HepG2 (cell line): ENCODE data around the gene NGEF. TPM values are rescaled to one million over a fixed set of nuclear protein-coding genes. Genes with fewer than 3 reads are reported as not detected.

ENCODE experiments used
- ATAC-seq: fragments of 200-7000 bp; cut with Tn5 transposase; 3 replicates; pipeline ENCODE4 v1.9.1; 2020; ENCODE audit warnings: mild to moderate bottlenecking, moderate library complexity
- BruUV-seq: library from RNA; stranded (reverse); fragments of 400-500 nt; replicated peaks from 2 replicates; lab custom pipeline; 2021; lab: Mats Ljungman, UMichigan
- CTCF ChIA-PET: fragments of 300-600 bp; formaldehyde crosslinking; extraction: SDS; loops from one replicate; lab custom pipeline; 2021; ENCODE audit warnings: low total read pairs, inconsistent platforms, low intra/inter-chr PET ratio; lab: Yijun Ruan, JAX
- POLR2A ChIA-PET: fragments of 350-600 bp; sonication (Branson Sonifier 250); formaldehyde crosslinking; loops from one replicate; lab custom pipeline; 2020; ENCODE audit warnings: antibody characterized with exemption, inconsistent platforms; lab: Yijun Ruan, JAX
- DNase-seq: peaks from one replicate; pipeline ENCODE4 v3.0.0-alpha.2; 2015; ENCODE audit warnings: low spot score
- FAIRE-seq: peaks from 3 replicates; lab custom pipeline; 2011; peaks lifted over from hg19 to GRCh38; lab: Jason Lieb, UNC
- H2AFZ ChIP-seq: one replicate; pipeline ENCODE4 v1.6.1; 2011; ENCODE audit warnings: low read length, inconsistent platforms
- H3K27ac ChIP-seq: fragments of 300-600 bp; 3 replicates; pipeline ENCODE4 v1.8.0; 2011; ENCODE audit warnings: mixed run types, mild to moderate bottlenecking, mixed read lengths, low read length, inconsistent platforms; ENCODE audit not compliant: insufficient read depth; ENCODE audit errors: extremely low read length
- H3K27me3 ChIP-seq, 2 experiments: fragments of 200-600 bp in 1 of 2; 2 replicates in 1 of 2; 3 replicates in 1 of 2; pipeline versions ENCODE4 v1.6.0 to v1.8.0; 2011; ENCODE audit warnings: low read length in 2 of 2, mild to moderate bottlenecking in 2 of 2, moderate library complexity in 2 of 2, inconsistent platforms in 1 of 2; ENCODE audit not compliant: insufficient read depth in 2 of 2, control insufficient read depth in 1 of 2
- H3K36me3 ChIP-seq, 2 experiments: fragments of 200-600 bp in 1 of 2; replicated peaks in 1 of 2; 2 replicates in 1 of 2; 3 replicates in 1 of 2; pipeline versions ENCODE4 v1.5.1 to v1.8.0; 2011; ENCODE audit warnings: low read length in 2 of 2, inconsistent platforms in 1 of 2; ENCODE audit not compliant: insufficient read depth in 2 of 2, control insufficient read depth in 1 of 2
- H3K4me1 ChIP-seq: 2 replicates; pipeline ENCODE4 v1.5.1; 2012; ENCODE audit warnings: low read length, inconsistent platforms; ENCODE audit not compliant: insufficient read depth
- H3K4me2 ChIP-seq: 2 replicates; pipeline ENCODE4 v1.6.0; 2011; ENCODE audit warnings: low read depth, low read length, inconsistent platforms
- H3K4me3 ChIP-seq, 3 experiments: fragments of 200-600 bp in 1 of 3; sonication (generic), shearing (Covaris generic) in 1 of 3; replicated peaks in 1 of 3; 2 replicates each; pipeline ENCODE4 v1.5.1; 2011 to 2016; ENCODE audit warnings: low read length in 3 of 3, inconsistent platforms in 2 of 3, low read depth in 2 of 3, mild to moderate bottlenecking in 2 of 3, control low read depth in 1 of 3, mixed read lengths in 1 of 3; ENCODE audit not compliant: insufficient read depth in 1 of 3
- H3K79me2 ChIP-seq: one replicate; pipeline ENCODE4 v1.6.1; 2011; ENCODE audit warnings: low read length, inconsistent platforms; ENCODE audit not compliant: insufficient read depth
- H3K9ac ChIP-seq: 2 replicates; pipeline ENCODE4 v1.6.0; 2011; ENCODE audit warnings: mild to moderate bottlenecking, low read depth, low read length, inconsistent platforms; ENCODE audit not compliant: insufficient read depth
- H3K9me3 ChIP-seq: 2 replicates; pipeline ENCODE4 v1.5.1; 2012; ENCODE audit warnings: mild to moderate bottlenecking, low read length
- H4K20me1 ChIP-seq: 2 replicates; pipeline ENCODE4 v1.6.0; 2011; ENCODE audit warnings: inconsistent platforms, mild to moderate bottlenecking, low read length, moderate library complexity; ENCODE audit not compliant: insufficient read depth
- CC2D1A ChIP-seq: sonication (generic); formaldehyde crosslinking; IDR thresholded peaks from 2 replicates; pipeline ENCODE4 v1.8.1; 2023; ENCODE audit warnings: mild to moderate bottlenecking, missing genetic modification reagents
- POGZ ChIP-seq: sonication (generic); formaldehyde crosslinking; IDR thresholded peaks from 2 replicates; pipeline ENCODE4 v1.4.0; 2020; ENCODE audit warnings: mild to moderate bottlenecking, missing genetic modification reagents
- REPIN1 ChIP-seq: sonication (generic); formaldehyde crosslinking; IDR thresholded peaks from 2 replicates; pipeline ENCODE4 v1.8.0; 2022; ENCODE audit warnings: missing genetic modification reagents, low read depth, mild to moderate bottlenecking, borderline replicate concordance
- THYN1 ChIP-seq: sonication (generic); formaldehyde crosslinking; IDR thresholded peaks from 2 replicates; pipeline ENCODE4 v1.8.1; 2023; ENCODE audit warnings: low read depth, mild to moderate bottlenecking, moderate library complexity, missing genetic modification reagents, borderline replicate concordance
- TSC22D2 ChIP-seq: sonication (generic); formaldehyde crosslinking; IDR thresholded peaks from 2 replicates; pipeline ENCODE4 v1.5.1; 2020; ENCODE audit warnings: missing genetic modification reagents, mild to moderate bottlenecking, borderline replicate concordance
- ZFP37 ChIP-seq: sonication (generic); formaldehyde crosslinking; IDR thresholded peaks from 2 replicates; pipeline ENCODE4 v1.4.0; 2020; ENCODE audit warnings: missing genetic modification reagents, borderline replicate concordance
- ZNF816 ChIP-seq: sonication (generic); formaldehyde crosslinking; IDR thresholded peaks from 2 replicates; pipeline ENCODE4 v1.8.0; 2022; ENCODE audit warnings: missing genetic modification reagents, mild to moderate bottlenecking, borderline replicate concordance
- WGBS: methylation state at CpG from one replicate; pipeline ENCODE4 v1.1.6; 2017; ENCODE audit warnings: low lambda C conversion rate; 5-methylcytosine and 5-hydroxymethylcytosine counted together
- in situ Hi-C: cut with HindIII; loops from 2 replicates; pipeline ENCODE4 v1.10.0; 2017; ENCODE audit warnings: low pct_unique_long_range_greater_than_20kb; ENCODE audit not compliant: extremely low pct_ligation_motif_present
- intact Hi-C: fragments of 100-400 bp; cut with micrococcal nuclease; formaldehyde crosslinking; loops from one replicate; pipeline ENCODE4 v1.10.0; 2022; ENCODE audit not compliant: unreplicated experiment
- polyA plus RNA-seq, 8 experiments: library from polyadenylated mRNA; depleted of rRNA in 3 of 8; stranded (reverse) in 7 of 8; unstranded in 1 of 8; fragments of >200 nt; fragmentation: Illumina TruSeq in 4 of 8; extraction: Trizol in 4 of 8; gene quantifications; 2 replicates each; pipeline versions ENCODE4 v1.2.1 to v1.2.3, GENCODE V29; 2011 to 2016; ENCODE audit warnings: low read depth in 4 of 8, missing spikeins in 1 of 8, mixed read lengths in 1 of 8; ENCODE audit not compliant: insufficient read depth in 1 of 8
- total RNA-seq, 5 experiments: library from RNA; depleted of rRNA; stranded (reverse); fragments of >200 nt; fragmentation: Illumina TruSeq; extraction: Trizol; gene quantifications; 2 replicates each; pipeline ENCODE4 v1.2.3, GENCODE V29; 2016; ENCODE audit warnings: low read depth in 1 of 5
- TF ChIP-seq, protein P1 (sequence below): sonication (generic); formaldehyde crosslinking; IDR thresholded peaks from 2 replicates; pipeline ENCODE4 v1.4.0; 2020; ENCODE audit warnings: missing genetic modification reagents, mild to moderate bottlenecking, borderline replicate concordance
- TF ChIP-seq, protein P2 (sequence below): sonication (generic); formaldehyde crosslinking; IDR thresholded peaks from 2 replicates; pipeline ENCODE4 v1.5.0; 2020; ENCODE audit warnings: missing genetic modification reagents, mild to moderate bottlenecking, borderline replicate concordance
- TF ChIP-seq, protein P3 (sequence below): sonication (generic); formaldehyde crosslinking; IDR thresholded peaks from 2 replicates; pipeline ENCODE4; 2020; ENCODE audit warnings: missing genetic modification reagents, mild to moderate bottlenecking, borderline replicate concordance

Gene NGEF
- total and polyA plus RNA-seq, 2 of the 13 experiments (the other 11 are each of a cell fraction or from before 2014, with no cell fraction given), result 14.4 to 36.9 TPM

DNA sequence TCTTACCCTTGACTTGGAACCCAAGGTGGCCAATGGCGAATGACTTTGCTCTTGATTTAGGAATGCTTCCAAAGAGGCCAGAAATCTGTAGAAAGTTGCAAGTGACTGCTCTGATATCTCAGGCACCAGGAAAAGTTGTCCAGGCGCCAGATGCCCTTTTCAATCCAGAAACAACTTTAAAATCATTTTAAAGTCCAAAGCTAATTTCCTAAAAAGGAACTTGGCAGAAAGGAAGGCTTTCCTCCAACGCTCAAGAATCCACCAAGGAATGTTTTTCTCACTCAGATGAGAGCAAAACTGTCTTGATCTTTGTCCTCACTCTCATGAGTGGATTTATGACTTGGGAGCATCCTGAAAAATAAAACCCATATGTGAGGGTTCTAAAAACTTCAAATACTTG is 5.3 kb downstream of the NGEF start (continued):
- TF ChIP-seq, protein P1, sequence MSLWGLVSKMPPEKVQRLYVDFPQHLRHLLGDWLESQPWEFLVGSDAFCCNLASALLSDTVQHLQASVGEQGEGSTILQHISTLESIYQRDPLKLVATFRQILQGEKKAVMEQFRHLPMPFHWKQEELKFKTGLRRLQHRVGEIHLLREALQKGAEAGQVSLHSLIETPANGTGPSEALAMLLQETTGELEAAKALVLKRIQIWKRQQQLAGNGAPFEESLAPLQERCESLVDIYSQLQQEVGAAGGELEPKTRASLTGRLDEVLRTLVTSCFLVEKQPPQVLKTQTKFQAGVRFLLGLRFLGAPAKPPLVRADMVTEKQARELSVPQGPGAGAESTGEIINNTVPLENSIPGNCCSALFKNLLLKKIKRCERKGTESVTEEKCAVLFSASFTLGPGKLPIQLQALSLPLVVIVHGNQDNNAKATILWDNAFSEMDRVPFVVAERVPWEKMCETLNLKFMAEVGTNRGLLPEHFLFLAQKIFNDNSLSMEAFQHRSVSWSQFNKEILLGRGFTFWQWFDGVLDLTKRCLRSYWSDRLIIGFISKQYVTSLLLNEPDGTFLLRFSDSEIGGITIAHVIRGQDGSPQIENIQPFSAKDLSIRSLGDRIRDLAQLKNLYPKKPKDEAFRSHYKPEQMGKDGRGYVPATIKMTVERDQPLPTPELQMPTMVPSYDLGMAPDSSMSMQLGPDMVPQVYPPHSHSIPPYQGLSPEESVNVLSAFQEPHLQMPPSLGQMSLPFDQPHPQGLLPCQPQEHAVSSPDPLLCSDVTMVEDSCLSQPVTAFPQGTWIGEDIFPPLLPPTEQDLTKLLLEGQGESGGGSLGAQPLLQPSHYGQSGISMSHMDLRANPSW, result no peak
- TF ChIP-seq TSC22D2 (CRISPR knock-in tag), result no peak
- no peak for TF ChIP-seq REPIN1
- TF ChIP-seq ZNF816, result no peak
- TF ChIP-seq POGZ (CRISPR knock-in tag), result no peak
- TF ChIP-seq ZFP37 (CRISPR knock-in tag), result no peak
- TF ChIP-seq, protein P2, sequence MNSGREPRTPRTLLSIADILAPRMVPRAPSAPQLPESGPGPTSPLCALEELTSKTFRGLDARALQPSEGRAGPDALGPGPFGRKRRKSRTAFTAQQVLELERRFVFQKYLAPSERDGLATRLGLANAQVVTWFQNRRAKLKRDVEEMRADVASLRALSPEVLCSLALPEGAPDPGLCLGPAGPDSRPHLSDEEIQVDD (CRISPR knock-in tag), result no peak

DNA sequence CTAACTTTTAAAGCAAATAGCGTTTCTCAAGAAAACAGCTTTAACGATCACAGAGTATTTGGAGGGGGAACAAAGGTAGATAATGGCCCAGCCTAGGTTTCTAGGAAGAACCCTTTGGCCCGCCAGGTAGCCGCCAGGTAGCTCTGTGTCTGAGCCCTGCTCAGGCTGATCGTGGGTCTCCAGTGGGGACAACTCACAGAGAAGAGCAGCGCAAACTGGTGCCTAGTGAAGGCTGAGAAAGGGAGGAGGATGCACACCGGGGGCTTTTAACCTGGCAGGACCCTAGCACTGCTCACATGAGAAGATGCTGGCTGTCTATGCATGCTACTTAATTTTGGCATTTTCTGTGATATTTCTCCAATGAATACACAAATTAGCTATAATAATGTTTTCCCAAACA is 5.8 kb downstream of the NGEF start:
- ATAC-seq (no peak), DNase-seq (no peak), FAIRE-seq (no peak)
- Histone ChIP-seq H3K4me1 (peaks cover 26% of the 10 kb centered on the region), H3K27me3 (no peaks in the 10 kb centered on the region; a peak in 1 of 5 replicates), H4K20me1 (no peaks in the 10 kb centered on the region), H3K4me3 (no peak overlapping the region), H3K9ac (no peak overlapping the region), H2AFZ (no peak overlapping the region), H3K27ac (no peak overlapping the region), H3K79me2 (peaks cover 13% of the 10 kb centered on the region), H3K36me3 (peaks cover 0 to 7% of the 10 kb centered on the region in 2 experiments; a peak in 1 of 5 replicates), H3K9me3 (no peaks in the 10 kb centered on the region), H3K4me2 (no peak overlapping the region)
- in situ Hi-C loops, result no loop called here
- 90% methylated on average over 7 of the region's 7 CpGs for WGBS
- no TSS peak for BruUV-seq
- intact Hi-C loops, result no loop called here
- CTCF ChIA-PET, result no interaction called here
- POLR2A ChIA-PET, result no interaction called here
- TF ChIP-seq, protein P3, sequence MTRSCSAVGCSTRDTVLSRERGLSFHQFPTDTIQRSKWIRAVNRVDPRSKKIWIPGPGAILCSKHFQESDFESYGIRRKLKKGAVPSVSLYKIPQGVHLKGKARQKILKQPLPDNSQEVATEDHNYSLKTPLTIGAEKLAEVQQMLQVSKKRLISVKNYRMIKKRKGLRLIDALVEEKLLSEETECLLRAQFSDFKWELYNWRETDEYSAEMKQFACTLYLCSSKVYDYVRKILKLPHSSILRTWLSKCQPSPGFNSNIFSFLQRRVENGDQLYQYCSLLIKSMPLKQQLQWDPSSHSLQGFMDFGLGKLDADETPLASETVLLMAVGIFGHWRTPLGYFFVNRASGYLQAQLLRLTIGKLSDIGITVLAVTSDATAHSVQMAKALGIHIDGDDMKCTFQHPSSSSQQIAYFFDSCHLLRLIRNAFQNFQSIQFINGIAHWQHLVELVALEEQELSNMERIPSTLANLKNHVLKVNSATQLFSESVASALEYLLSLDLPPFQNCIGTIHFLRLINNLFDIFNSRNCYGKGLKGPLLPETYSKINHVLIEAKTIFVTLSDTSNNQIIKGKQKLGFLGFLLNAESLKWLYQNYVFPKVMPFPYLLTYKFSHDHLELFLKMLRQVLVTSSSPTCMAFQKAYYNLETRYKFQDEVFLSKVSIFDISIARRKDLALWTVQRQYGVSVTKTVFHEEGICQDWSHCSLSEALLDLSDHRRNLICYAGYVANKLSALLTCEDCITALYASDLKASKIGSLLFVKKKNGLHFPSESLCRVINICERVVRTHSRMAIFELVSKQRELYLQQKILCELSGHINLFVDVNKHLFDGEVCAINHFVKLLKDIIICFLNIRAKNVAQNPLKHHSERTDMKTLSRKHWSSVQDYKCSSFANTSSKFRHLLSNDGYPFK (CRISPR knock-in tag), result 0 out of 2 replicates have a peak, but pooled peaks have one; percentile 6
- TF ChIP-seq CC2D1A (CRISPR knock-in tag) (no peak), THYN1 (CRISPR knock-in tag) (no peak)
